Activated naive CD4-positive, alpha-beta T cell treated with anti-CD3 and anti-CD28 coated beads for 36 hours (primary cell): Measurements from ENCODE around the gene ACYP2. TPM values are rescaled to one million over a fixed set of nuclear protein-coding genes. Genes with fewer than 3 reads are reported as not detected.
"Not testable (repeated sequence)": the region's sequence is repeated elsewhere in the genome, so short reads cannot be mapped to it uniquely, and the experiment has no call there.

Experiments used
- CTCF ChIA-PET: fragments of 350-600 bp; sonication (Branson Sonifier 250); formaldehyde crosslinking; loops from one replicate; lab custom pipeline; 2021; ENCODE audit warnings: antibody characterized with exemption; lab: Charles Lee
- DNase-seq: peaks from one replicate; pipeline ENCODE4 v3.0.0-alpha.2; 2020
- H3K27ac Mint-ChIP-seq: one replicate; pipeline ENCODE4 v1.8.0; 2021; ENCODE audit warnings: mild to moderate bottlenecking, mixed read lengths
- H3K27me3 Mint-ChIP-seq: one replicate; pipeline ENCODE4 v1.8.0; 2021; ENCODE audit warnings: low read depth, mixed read lengths
- H3K36me3 Mint-ChIP-seq: one replicate; pipeline ENCODE4 v1.8.0; 2021; ENCODE audit warnings: low read depth, mixed read lengths
- H3K4me1 Mint-ChIP-seq: one replicate; pipeline ENCODE4 v1.8.0; 2021; ENCODE audit warnings: low read depth, mixed read lengths
- H3K4me3 Mint-ChIP-seq: one replicate; pipeline ENCODE4 v1.8.0; 2021; ENCODE audit warnings: mild to moderate bottlenecking, moderate library complexity, mixed read lengths
- H3K9me3 Mint-ChIP-seq: one replicate; pipeline ENCODE4 v1.8.0; 2021; ENCODE audit warnings: mixed read lengths
- intact Hi-C: fragments of 100-400 bp; cut with micrococcal nuclease; formaldehyde crosslinking; loops from one replicate; pipeline ENCODE4 v1.15.1; 2023
- total RNA-seq, 2 experiments: library from RNA; stranded (reverse); gene quantifications; one replicate each; pipeline ENCODE4 v1.2.3, GENCODE V29; 2021

Gene ACYP2
- total RNA-seq, 2 experiments from 2014 or later: 6.8 to 7.3 TPM

DNA sequence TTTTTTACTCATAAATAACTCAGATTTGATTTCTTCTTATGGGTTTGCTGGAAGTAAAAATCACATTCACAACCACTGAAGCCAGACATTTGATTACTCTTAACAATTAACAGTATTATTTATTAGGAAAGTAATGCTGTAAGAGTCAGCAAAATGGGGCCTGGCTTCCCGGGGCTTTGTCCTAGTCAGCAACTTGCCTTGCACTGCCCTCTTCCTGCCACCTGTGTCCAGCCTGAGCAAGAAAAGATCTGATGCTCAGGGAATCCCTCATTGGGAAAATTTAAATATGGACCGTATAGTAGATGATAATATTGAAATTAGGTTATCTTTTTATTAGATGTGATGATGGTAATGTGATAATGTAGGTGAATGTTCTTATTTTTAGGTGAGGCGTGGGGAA, 30.8 kb upstream of the ACYP2 start:
- CTCF ChIA-PET: no interaction called here
- H3K9me3 Mint-ChIP-seq: no peaks in the 10 kb centered on the region
- H3K36me3 Mint-ChIP-seq: no peaks in the 10 kb centered on the region
- no peaks in the 10 kb centered on the region for H3K27me3 Mint-ChIP-seq
- no peak overlapping the region for H3K27ac Mint-ChIP-seq
- H3K4me1 Mint-ChIP-seq: no peaks in the 10 kb centered on the region
- no peak overlapping the region for H3K4me3 Mint-ChIP-seq
- peak; percentile 28 for DNase-seq
- intact Hi-C loops: no loop called here

DNA sequence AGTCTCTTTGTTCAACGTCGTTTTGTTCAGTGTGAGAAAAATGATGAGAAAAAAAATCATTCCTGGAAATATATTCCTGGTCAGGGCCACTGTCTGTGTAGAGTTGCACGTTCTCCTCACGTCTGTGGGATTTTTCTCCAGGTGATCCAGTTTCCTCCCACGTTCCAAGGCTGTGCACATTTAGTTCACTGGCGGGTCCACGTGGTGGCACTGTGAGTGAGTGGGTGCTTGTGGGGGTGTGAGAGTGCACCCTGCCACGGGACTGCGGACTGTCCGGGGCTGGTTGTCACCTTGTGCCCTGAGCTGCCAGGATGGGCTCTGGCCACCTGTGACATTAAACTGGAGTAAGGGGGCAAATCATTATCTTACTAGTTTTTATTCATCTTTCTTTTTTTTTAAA, 30.3 kb upstream of the ACYP2 start:
- intact Hi-C loops: no loop called here
- no peak overlapping the region for H3K4me3 Mint-ChIP-seq
- CTCF ChIA-PET: no interaction called here
- no peaks in the 10 kb centered on the region for H3K9me3 Mint-ChIP-seq
- H3K4me1 Mint-ChIP-seq: no peaks in the 10 kb centered on the region
- H3K27ac Mint-ChIP-seq: no peak overlapping the region
- H3K27me3 Mint-ChIP-seq: no peaks in the 10 kb centered on the region
- DNase-seq: no peak
- no peaks in the 10 kb centered on the region for H3K36me3 Mint-ChIP-seq

DNA sequence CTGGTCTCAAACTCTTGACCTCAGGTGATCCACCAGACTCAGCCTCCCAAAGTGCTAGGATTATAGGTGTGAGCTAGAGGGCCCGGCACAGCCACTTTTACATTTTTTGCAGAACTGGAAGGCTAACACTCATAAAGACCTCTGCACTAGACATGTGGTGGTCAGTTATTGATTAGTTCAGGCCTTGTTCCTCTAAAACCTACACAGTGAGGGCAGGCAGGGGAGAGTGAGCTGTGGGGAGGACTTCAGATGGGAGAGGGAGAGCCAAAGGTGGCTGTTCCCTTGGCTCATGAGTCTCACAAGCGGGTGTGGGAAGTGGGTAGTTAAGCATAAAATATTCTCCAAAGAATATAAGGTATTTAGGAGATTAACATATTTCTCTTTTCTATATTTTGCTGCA, 29.3 kb upstream of the ACYP2 start:
- Mint-ChIP-seq H3K27ac (no peak overlapping the region), H3K4me1 (no peaks in the 10 kb centered on the region), H3K36me3 (no peaks in the 10 kb centered on the region), H3K9me3 (no peaks in the 10 kb centered on the region), H3K27me3 (no peaks in the 10 kb centered on the region), H3K4me3 (no peak overlapping the region)
- DNase-seq: no peak
- intact Hi-C loops: no loop called here
- CTCF ChIA-PET: no interaction called here

DNA sequence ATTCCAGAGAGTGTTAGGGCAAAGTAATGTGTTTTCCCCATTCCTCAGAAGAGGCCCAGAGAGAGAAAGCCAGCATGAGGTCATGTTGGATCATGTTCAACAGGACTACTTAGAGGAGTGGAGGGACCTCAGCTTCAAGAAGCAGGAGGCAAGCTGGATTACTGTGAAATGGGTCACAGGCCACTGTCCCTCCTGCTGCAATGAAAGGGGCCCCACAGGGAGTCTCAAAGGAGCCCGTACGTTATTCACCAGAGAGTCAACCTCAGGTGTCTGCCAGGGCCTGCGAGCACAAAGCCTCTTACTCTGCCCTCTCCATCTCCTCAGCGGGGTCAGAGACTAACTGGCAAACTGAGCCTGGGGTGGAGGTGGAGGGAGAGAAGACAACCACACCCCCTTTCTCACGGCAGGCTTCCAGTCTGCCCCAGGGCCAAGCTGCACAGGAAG, 27.2 kb upstream of the ACYP2 start:
- intact Hi-C loops: no loop called here
- H3K27me3 Mint-ChIP-seq: no peaks in the 10 kb centered on the region
- no peaks in the 10 kb centered on the region for H3K9me3 Mint-ChIP-seq
- no peak for DNase-seq
- peaks cover 13% of the 10 kb centered on the region for H3K4me1 Mint-ChIP-seq
- H3K4me3 Mint-ChIP-seq: no peak overlapping the region
- CTCF ChIA-PET: no interaction called here
- no peaks in the 10 kb centered on the region for H3K36me3 Mint-ChIP-seq
- H3K27ac Mint-ChIP-seq: no peak overlapping the region

DNA sequence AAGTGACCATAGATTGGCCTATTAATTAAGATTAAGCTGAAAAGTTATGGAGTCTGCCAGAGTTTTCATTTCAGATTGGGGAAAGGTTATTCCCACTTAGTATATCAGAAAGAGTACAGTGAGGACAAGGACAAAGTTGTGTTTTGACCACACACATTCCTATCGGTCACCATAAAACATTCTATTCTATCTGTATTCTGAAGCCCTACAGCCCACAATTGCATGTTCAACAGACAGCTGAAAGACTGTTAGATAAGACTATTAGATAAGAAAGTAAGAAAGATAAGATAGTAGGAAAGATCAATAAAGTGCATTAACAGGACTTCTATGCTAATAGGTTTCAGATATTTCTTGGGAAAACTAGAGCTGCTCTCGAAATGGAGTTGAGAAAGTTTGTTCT, 26.7 kb upstream of the ACYP2 start:
- Mint-ChIP-seq H3K4me1 (peaks cover 17% of the 10 kb centered on the region), H3K36me3 (no peaks in the 10 kb centered on the region), H3K4me3 (no peak overlapping the region), H3K9me3 (no peaks in the 10 kb centered on the region), H3K27me3 (no peaks in the 10 kb centered on the region), H3K27ac (no peak overlapping the region)
- DNase-seq: no peak
- intact Hi-C loops: no loop called here
- CTCF ChIA-PET: interaction anchor here (1.4 kb wide), 1 partner anchor 18 kb away, joined by 3 read pairs; no protein-coding TSS in a partner anchor

DNA sequence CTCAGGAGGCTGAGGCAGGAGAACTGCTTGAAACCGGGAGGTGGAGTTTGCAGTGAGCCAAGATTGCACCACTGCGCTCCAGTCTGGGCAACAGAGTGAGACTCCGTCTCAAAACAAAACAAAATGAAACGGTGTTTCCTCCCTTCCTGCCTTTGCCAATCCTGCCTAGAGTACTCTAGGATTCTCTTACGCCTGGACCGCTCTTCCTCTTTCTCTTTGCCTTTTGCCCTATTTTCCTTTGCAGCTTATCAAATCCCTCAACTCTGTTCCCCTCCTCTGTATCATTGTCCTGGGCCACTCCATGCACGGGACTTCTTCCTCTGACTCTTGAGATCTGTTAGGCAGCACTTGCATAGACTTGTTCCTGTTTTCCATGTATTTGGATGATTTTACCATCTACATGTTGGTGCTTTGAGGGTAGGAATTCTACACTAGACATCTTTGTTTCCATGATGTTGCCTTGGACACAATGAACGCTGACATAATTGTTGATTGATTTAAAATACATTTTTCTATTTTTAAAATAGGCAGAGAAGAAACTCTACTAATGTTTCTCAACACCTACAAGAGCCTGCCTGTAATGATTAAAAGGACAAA, 24.8 kb upstream of the ACYP2 start:
- Mint-ChIP-seq H3K27me3 (no peaks in the 10 kb centered on the region), H3K4me3 (no peak overlapping the region), H3K36me3 (no peaks in the 10 kb centered on the region), H3K9me3 (no peaks in the 10 kb centered on the region), H3K27ac (no peak overlapping the region), H3K4me1 (peaks cover 19% of the 10 kb centered on the region)
- DNase-seq: no peak
- CTCF ChIA-PET: interaction anchor here (2.3 kb wide), 1 partner anchor 16 kb away, joined by 4 read pairs; no protein-coding TSS in a partner anchor
- intact Hi-C loops: no loop called here

DNA sequence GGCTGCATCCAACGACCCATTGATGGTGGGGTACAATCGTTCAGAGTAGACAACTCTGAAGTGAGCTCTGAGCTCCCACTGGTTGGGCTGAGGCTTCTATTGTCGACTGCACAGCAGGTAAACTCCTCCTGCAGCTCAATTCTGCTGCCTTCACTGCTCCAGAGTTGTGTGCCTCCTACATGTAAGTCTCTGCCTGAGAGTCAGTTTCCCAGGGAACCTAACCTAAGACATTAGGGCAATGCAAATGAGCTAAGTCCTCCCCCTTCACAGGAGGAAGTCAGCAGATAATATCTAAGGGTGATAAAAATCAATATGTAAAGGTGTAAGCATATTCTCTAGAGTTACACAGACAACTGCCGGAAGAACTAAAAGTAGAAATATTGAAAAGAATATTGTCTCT, 22.5 kb upstream of the ACYP2 start:
- peaks cover 19% of the 10 kb centered on the region for H3K4me1 Mint-ChIP-seq
- no peak for DNase-seq
- H3K36me3 Mint-ChIP-seq: no peaks in the 10 kb centered on the region
- H3K4me3 Mint-ChIP-seq: no peak overlapping the region
- CTCF ChIA-PET: interaction anchor here (1.1 kb wide), 1 partner anchor 12 kb away, joined by 3 read pairs; no protein-coding TSS in a partner anchor
- H3K27me3 Mint-ChIP-seq: no peaks in the 10 kb centered on the region
- H3K27ac Mint-ChIP-seq: no peak overlapping the region
- intact Hi-C loops: no loop called here
- H3K9me3 Mint-ChIP-seq: no peaks in the 10 kb centered on the region

DNA sequence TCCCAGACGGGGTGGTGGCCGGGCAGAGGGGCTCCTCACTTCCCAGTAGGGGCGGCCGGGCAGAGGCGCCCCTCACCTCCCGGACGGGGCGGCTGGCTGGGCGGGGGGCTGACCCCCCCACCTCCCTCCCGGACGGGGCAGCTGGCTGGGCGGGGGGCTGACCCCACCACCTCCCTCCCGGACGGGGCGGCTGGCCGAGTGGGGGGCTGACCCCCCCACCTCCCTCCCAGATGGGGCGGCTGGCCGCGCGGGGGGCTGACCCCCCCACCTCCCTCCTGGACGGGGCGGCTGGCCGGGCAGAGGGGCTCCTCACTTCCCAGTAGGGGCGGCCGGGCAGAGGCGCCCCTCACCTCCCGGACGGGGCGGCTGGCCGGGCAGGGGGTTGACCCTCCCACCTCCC, 20.0 kb upstream of the ACYP2 start:
- H3K4me3 Mint-ChIP-seq, H3K36me3 Mint-ChIP-seq, intact Hi-C loops, CTCF ChIA-PET, H3K27me3 Mint-ChIP-seq, H3K9me3 Mint-ChIP-seq, H3K27ac Mint-ChIP-seq, DNase-seq: not testable (repeated sequence)
- H3K4me1 Mint-ChIP-seq: peaks cover 24% of the 10 kb centered on the region

DNA sequence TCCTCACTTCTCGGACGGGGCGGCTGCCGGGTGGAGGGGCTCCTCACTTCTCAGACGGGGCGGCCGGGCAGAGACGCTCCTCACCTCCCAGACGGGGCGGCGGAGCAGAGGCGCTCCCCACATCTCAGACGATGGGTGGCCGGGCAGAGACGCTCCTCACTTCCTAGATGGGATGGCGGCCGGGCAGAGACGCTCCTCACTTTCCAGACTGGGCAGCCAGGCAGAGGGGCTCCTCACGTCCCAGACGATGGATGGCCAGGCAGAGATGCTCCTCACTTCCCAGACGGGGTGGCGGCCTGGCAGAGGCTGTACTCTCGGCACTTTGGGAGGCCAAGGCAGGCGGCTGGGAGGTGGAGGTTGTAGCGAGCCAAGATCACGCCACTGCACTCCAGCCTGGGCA, 19.3 kb upstream of the ACYP2 start:
- intact Hi-C loops, CTCF ChIA-PET, H3K4me3 Mint-ChIP-seq: not testable (repeated sequence)

DNA sequence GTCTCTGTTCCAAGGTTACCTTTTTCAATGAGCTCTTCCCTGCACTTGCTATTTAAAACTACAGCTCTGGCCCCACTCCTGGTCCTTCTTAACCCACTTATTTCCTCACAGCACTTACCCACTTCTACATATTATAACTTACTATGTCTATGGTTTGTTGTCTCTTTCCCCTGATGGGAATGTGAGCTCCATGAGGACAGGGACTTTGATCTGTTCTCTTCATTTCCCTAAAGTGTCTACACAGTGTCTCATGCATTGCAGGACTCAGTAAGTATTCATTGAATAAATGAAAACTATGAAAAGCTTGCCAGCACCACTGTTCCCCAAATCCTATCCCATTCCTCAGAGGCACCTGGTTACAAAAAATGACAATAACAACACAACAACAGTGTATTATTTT, 18.3 kb upstream of the ACYP2 start:
- Mint-ChIP-seq H3K9me3 (no peaks in the 10 kb centered on the region), H3K36me3 (no peaks in the 10 kb centered on the region), H3K27me3 (no peaks in the 10 kb centered on the region), H3K4me3 (no peak overlapping the region), H3K27ac (no peak overlapping the region), H3K4me1 (peaks cover 21% of the 10 kb centered on the region)
- no peak for DNase-seq
- CTCF ChIA-PET: interaction anchor here (0.5 to 2.4 kb wide), 2 partner anchors 11 to 119 kb away, joined by 3 to 9 read pairs; no protein-coding TSS in a partner anchor
- intact Hi-C loops: no loop called here

More for the DNA sequence above, 19.3 kb upstream of the ACYP2 start:
- not testable (repeated sequence) for H3K27ac Mint-ChIP-seq, H3K36me3 Mint-ChIP-seq, DNase-seq, H3K27me3 Mint-ChIP-seq, H3K9me3 Mint-ChIP-seq
- H3K4me1 Mint-ChIP-seq: peaks cover 24% of the 10 kb centered on the region

DNA sequence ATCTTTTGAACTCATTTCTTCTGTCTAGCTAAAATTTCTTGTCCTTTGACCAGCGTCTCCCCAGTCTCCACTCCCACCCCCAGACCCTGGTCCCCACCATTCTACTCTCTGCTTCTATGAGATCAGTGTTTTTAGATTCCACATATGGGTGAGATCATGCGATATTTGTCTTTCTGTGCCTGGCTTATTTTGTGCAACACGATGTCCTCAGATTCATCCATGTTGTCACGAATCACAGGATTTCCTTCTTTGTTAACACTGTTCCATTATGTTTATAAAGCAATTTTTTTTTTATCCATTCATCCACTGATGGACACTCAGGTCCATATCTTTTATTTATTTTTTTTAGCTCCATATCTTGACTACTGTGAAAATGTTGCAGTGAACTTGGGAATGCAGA, 16.0 kb upstream of the ACYP2 start:
- Mint-ChIP-seq H3K27ac (no peak overlapping the region), H3K4me1 (peaks cover 10% of the 10 kb centered on the region), H3K4me3 (no peak overlapping the region), H3K9me3 (no peaks in the 10 kb centered on the region), H3K27me3 (no peaks in the 10 kb centered on the region), H3K36me3 (no peaks in the 10 kb centered on the region)
- DNase-seq: no peak
- CTCF ChIA-PET: no interaction called here
- intact Hi-C loops: no loop called here

DNA sequence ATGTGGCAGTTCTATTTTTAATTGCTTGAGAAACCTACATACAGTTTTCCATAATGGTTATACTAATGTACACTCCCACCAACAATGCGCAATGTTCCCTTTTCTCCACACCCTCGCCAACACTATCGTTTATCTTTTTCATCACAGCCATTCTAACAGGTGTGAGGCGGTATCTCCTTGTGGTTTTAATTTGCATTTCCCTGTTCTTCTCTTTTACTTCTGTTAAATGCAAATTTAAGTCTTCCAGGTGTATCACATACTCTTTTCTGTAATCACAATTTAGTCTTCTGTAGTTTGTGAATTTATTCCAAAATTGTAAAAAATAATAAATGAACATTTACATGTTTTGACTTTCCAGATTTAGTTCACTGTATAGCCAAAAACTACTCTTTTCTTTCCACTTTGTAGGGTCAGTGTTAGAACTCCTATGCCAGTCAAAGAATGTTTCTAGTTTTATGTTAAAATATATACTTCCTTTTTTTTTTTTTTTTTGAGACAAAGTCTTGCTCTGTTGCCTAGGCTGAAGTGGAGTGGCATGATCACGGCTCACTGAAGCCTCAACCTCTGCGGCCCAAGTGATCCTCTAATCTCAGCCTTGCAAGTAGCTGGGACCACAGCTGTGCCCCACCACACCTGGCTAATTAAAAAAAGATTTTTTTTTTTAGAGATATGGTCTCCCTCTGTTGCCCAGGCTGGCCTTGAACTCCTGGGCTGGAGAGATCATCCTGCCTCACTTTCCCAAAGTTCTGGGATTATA, 15.4 kb upstream of the ACYP2 start:
- no peaks in the 10 kb centered on the region for H3K36me3 Mint-ChIP-seq
- H3K9me3 Mint-ChIP-seq: no peaks in the 10 kb centered on the region
- no peak overlapping the region for H3K27ac Mint-ChIP-seq
- H3K4me3 Mint-ChIP-seq: no peak overlapping the region
- no peak for DNase-seq
- CTCF ChIA-PET: no interaction called here
- H3K4me1 Mint-ChIP-seq: peaks cover 10% of the 10 kb centered on the region
- no peaks in the 10 kb centered on the region for H3K27me3 Mint-ChIP-seq
- intact Hi-C loops: loop anchor here (5.0 kb wide), 1 partner anchor 48 kb away; no protein-coding TSS in a partner anchor

DNA sequence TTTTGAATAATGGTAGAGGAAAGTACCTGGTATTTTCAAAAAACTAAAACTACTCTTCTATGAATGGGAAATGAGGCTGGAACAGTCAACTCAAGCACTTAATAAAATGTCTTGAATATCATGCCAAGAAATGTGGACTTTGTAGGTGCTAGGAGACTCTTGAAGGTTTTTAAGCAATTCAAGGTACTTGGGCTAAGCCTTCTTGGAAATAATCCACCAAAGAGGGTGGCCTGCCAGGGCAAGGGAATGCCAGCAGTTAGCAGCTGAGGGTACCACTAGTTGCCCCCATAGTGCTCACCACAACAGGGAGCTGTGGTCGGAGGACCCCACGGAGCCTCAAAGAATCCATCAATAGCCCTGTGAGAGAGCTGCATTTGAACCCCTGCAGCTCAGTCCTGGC, 14.6 kb upstream of the ACYP2 start:
- no peaks in the 10 kb centered on the region for H3K9me3 Mint-ChIP-seq
- no peak overlapping the region for H3K27ac Mint-ChIP-seq
- H3K36me3 Mint-ChIP-seq: no peaks in the 10 kb centered on the region
- CTCF ChIA-PET: no interaction called here
- H3K4me3 Mint-ChIP-seq: no peak overlapping the region
- H3K27me3 Mint-ChIP-seq: no peaks in the 10 kb centered on the region
- peaks cover 10% of the 10 kb centered on the region for H3K4me1 Mint-ChIP-seq
- intact Hi-C loops: loop anchor here (5.0 kb wide), 1 partner anchor 48 kb away; no protein-coding TSS in a partner anchor
- DNase-seq: no peak
